Stomach smooth muscle (tissue), 2 donors: ENCODE measurements around the gene PRPF38A.
A peak's percentile ranks its signal among the peaks of the same experiment; 100 is the strongest.

Experiments used
- H3K27ac ChIP-seq: one replicate; pipeline ENCODE4 v1.7.0; 2013; ENCODE audit warnings: mild to moderate bottlenecking, low read length, inconsistent platforms
- H3K27me3 ChIP-seq, 2 donors: one replicate each; pipeline ENCODE4 v1.7.0; 2013; ENCODE audit warnings: low read length in 2 of 2; ENCODE audit not compliant: insufficient read depth in 2 of 2, control insufficient read depth in 1 of 2
- H3K36me3 ChIP-seq, 2 donors: one replicate each; pipeline ENCODE4 v1.7.0; 2013; ENCODE audit warnings: low read length in 2 of 2; ENCODE audit not compliant: control insufficient read depth in 2 of 2, insufficient read depth in 2 of 2
- H3K4me1 ChIP-seq: one replicate; pipeline ENCODE4 v1.7.0; 2013; ENCODE audit warnings: low read length; ENCODE audit not compliant: control insufficient read depth, insufficient read depth
- H3K4me3 ChIP-seq, 2 donors: one replicate each; pipeline ENCODE4 v1.7.0; 2013; ENCODE audit warnings: low read length in 2 of 2
- H3K9ac ChIP-seq, 2 donors: one replicate each; pipeline ENCODE4 v1.7.0; 2013; ENCODE audit warnings: low read length in 2 of 2, mild to moderate bottlenecking in 1 of 2
- H3K9me3 ChIP-seq, 2 donors: one replicate each; pipeline ENCODE4 v1.7.0; 2013; ENCODE audit warnings: low read length in 2 of 2; ENCODE audit not compliant: control insufficient read depth in 2 of 2
- donor health status: healthy.
- donor health status: Pancreatic carcinoma.

The PRPF38A gene

DNA sequence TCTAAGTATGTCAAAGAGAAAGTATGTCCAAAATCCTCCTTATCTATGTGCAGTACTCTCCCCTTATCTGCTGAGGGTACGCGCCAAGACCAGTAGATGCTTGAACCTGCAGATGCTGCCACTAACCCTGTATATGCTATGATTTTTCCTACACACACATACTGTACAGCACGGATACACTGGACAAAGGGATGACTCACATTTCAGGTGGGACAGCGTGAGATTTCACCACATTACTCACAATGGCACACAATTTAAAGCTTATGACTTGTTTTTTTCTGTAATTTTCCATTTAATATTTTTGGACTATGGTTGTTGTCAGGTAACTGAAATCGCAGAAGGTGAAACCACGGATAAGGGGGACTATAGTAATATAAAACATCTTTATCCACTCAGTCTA, 4.3 kb upstream of the PRPF38A start:
- no peak overlapping the region for H3K27ac ChIP-seq
- peaks cover 9% of the 10 kb centered on the region for H3K4me1 ChIP-seq

DNA sequence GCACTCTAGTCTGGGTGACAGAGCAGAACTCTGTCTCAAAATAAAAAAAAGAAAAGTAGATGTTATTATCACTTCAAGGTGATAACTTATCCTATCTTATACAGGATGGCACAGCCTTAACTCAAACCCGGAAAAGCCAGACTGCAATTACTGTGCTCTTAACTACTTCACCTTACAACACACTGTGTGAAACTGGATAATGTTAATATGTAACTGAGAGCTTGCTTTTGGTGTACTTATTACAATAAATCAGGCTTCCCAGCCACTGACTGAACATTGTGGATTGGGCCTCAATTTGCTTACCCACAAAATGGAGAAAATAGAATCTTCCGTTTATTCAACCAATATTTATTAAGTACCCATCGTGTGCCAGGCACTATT, 1.6 kb upstream of the PRPF38A start:
- Histone ChIP-seq H3K27me3 (no peaks in the 10 kb centered on the region), H3K36me3 (peaks cover 0 to 3% of the 10 kb centered on the region in 2 donors), H3K4me1 (peaks cover 9% of the 10 kb centered on the region), H3K27ac (no peak overlapping the region), H3K9ac (no peak overlapping the region), H3K4me3 (no peak overlapping the region), H3K9me3 (no peaks in the 10 kb centered on the region)

More for the DNA sequence above, 4.3 kb upstream of the PRPF38A start:
- no peaks in the 10 kb centered on the region for H3K27me3 ChIP-seq
- no peaks in the 10 kb centered on the region for H3K9me3 ChIP-seq
- H3K36me3 ChIP-seq: no peaks in the 10 kb centered on the region
- no peak overlapping the region for H3K9ac ChIP-seq
- H3K4me3 ChIP-seq: no peak overlapping the region

DNA sequence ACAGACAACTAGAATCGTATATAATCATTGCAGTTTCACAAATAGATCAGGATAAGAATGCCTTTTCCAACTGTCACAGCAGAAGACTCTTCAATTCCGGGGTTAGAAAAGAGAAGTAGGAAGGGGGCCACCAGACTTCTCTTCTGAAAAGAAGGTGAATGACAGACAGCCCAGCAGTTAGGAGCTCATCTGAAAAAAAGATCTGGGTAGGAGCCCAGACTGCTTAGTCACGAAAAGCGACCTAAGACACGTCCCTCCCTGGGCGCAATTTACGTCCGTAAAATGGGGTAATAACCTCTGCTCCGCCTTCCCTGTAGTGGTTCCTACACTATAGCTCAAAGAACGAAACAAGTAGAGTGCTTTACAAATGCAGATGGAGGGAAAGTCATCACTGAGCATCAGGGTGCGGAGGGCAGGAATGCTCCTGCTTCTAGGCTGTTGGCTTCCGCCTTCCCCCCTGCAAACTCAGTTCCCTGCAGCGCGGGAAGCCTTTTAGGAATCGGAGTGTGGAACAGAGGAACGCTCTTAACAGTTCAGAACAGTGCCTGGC, 761 bp upstream of the PRPF38A start:
- peaks cover 9% of the 10 kb centered on the region for H3K4me1 ChIP-seq
- H3K27me3 ChIP-seq: no peaks in the 10 kb centered on the region
- H3K27ac ChIP-seq: peak overlapping the region; percentile 38
- no peaks in the 10 kb centered on the region for H3K9me3 ChIP-seq
- peak overlapping the region; percentile 68 to 96 for H3K9ac ChIP-seq
- H3K4me3 ChIP-seq: peak overlapping the region; percentile 100
- H3K36me3 ChIP-seq: peaks cover 4 to 5% of the 10 kb centered on the region in 2 donors

DNA sequence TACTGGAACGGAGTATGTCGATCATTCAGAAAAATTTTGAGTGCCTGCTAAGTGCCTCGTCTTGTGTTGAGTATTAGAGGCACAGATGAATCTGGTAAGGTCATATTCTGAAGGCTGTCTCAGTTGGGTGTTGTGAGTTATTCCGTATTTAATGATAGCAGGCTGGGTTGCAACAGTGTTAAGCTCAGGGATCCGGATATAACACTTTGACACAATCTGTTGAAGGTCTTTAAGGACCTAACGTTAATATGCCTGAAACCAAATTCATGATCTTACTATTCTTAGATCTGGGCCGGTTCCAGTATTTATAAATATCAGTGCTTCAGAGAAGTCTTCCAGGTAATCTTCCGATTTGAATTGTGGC, 555 bp downstream of the PRPF38A start:
- no peaks in the 10 kb centered on the region for H3K9me3 ChIP-seq
- no peaks in the 10 kb centered on the region for H3K27me3 ChIP-seq
- H3K4me3 ChIP-seq: peak overlapping the region; percentile 100
- peaks cover 13 to 14% of the 10 kb centered on the region in 2 donors for H3K36me3 ChIP-seq
- H3K4me1 ChIP-seq: peaks cover 9% of the 10 kb centered on the region
- H3K27ac ChIP-seq: peak overlapping the region; percentile 90
- peak overlapping the region; percentile 96 to 99 for H3K9ac ChIP-seq

DNA sequence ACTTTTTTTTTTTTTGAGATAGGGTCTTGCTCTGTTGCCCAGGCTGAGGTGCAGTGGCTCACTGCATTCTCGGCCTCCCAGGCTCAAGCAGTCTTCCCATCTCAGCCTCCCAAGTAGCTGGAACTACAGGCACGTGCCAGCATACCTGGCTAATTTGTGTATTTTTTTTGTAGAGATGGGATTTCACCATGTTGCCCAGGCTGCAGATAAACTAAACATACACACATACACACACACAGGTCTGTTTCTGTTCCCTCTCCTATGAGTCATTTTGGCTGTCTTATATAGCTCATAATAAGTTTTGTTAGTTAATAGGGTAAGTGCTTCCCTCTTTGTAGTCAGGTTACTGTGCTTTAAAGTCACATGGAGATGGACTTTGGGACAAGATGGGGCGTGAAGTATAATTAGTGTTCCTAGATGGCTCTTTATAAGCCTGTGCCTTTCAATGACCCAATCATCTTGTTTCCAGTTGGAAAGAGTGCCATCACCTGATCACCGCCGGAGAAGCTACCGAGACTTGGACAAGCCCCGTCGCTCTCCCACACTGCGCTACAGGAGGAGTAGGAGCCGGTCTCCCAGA, 9.1 kb downstream of the PRPF38A start:
- Histone ChIP-seq H3K36me3 (peaks cover 60 to 65% of the 10 kb centered on the region in 2 donors), H3K27ac (no peak overlapping the region), H3K9me3 (no peaks in the 10 kb centered on the region), H3K4me1 (no peaks in the 10 kb centered on the region), H3K4me3 (no peak overlapping the region), H3K9ac (no peak overlapping the region), H3K27me3 (no peaks in the 10 kb centered on the region)

DNA sequence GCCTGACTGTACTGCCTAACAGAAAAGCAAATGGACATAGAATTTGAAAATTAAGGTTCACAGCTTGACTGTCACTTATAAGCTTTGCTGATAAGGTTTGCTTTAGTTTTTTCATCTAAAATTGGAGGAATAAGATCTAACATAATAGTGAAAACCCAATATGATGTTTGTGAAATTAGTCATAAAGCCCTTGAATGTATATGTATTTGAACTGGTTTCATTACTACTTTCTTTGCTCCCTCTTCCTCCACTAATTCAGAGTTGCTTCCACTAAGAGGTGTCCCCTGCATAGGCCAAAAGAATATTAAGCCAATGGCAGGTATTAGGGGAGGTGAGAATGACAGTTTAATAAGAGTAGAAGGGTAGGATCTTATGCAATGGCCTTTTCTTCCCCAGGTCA, 10.5 kb downstream of the PRPF38A start:
- no peak overlapping the region for H3K27ac ChIP-seq
- H3K4me1 ChIP-seq: no peaks in the 10 kb centered on the region
- peaks cover 53 to 54% of the 10 kb centered on the region in 2 donors for H3K36me3 ChIP-seq
- H3K27me3 ChIP-seq: no peaks in the 10 kb centered on the region
- no peaks in the 10 kb centered on the region for H3K9me3 ChIP-seq
- no peak overlapping the region for H3K4me3 ChIP-seq
- no peak overlapping the region for H3K9ac ChIP-seq

DNA sequence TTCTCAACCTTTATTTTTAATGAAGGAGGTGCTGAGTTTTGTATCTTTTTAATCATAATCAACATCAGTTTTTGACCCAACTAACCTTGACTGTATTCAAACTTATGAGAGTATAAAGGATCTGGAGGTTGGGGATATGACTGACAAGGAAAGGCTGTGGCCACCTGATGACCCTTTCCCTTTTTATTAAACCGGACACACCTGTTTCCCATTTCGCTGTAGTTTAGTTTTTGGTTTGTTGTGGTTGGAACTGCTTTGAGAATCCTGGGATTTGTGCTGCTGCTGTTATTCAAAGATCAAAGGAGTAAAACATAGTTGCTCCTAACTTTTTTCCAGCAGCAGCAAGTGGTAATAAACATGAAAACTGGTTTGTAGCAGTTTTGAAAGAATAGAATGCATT, 12.4 kb downstream of the PRPF38A start:
- H3K27ac ChIP-seq: no peak overlapping the region
- H3K36me3 ChIP-seq: peaks cover 43 to 50% of the 10 kb centered on the region in 2 donors
- no peaks in the 10 kb centered on the region for H3K4me1 ChIP-seq

DNA sequence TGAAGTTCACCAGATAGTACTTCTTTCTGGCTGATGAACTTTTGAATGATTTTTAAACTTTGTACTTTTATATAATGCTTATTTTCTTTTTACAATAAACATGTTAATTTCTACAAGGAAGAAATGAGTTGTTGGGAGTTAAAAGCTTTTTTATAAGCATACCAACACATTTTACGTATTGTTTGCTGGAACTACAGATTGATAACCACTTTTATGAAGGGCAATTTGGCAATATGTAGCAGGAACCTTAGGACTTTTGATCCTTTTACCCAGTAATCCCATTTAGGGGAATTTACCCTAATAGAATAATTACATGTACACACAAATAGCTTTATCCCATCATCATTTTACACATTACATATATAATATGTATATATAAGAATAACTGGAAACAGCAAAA, 16.3 kb downstream of the PRPF38A start:
- H3K4me3 ChIP-seq: no peak overlapping the region
- H3K27me3 ChIP-seq: no peaks in the 10 kb centered on the region
- no peaks in the 10 kb centered on the region for H3K9me3 ChIP-seq
- no peak overlapping the region for H3K27ac ChIP-seq
- peaks cover 9 to 26% of the 10 kb centered on the region in 2 donors for H3K36me3 ChIP-seq
- no peaks in the 10 kb centered on the region for H3K4me1 ChIP-seq
- no peak overlapping the region for H3K9ac ChIP-seq

More for the DNA sequence above, 12.4 kb downstream of the PRPF38A start:
- H3K9me3 ChIP-seq: no peaks in the 10 kb centered on the region
- no peak overlapping the region for H3K9ac ChIP-seq
- H3K4me3 ChIP-seq: no peak overlapping the region
- no peaks in the 10 kb centered on the region for H3K27me3 ChIP-seq

DNA sequence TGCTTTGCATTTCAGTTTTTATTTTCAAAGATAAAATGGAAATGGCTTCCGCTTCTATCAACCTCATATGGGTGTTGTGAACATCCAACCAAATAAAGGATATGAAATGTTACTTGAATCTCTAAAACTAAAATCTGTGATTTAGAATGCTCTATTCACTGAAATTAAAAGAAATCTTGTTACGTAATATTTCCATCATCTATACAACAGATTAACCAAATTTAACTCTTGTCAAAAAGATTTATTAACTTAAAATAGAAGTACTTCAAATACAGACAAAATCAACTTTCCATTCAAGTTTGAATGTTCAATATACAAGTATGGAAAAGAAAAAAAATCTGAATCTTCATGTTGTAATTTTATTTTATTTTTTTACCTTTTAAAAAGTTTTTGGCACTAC, 18.7 kb downstream of the PRPF38A start:
- Histone ChIP-seq H3K36me3 (peaks cover 0 to 20% of the 10 kb centered on the region in 2 donors), H3K27me3 (no peaks in the 10 kb centered on the region), H3K9ac (no peak overlapping the region), H3K9me3 (no peaks in the 10 kb centered on the region), H3K4me3 (no peak overlapping the region), H3K27ac (no peak overlapping the region), H3K4me1 (no peaks in the 10 kb centered on the region)

DNA sequence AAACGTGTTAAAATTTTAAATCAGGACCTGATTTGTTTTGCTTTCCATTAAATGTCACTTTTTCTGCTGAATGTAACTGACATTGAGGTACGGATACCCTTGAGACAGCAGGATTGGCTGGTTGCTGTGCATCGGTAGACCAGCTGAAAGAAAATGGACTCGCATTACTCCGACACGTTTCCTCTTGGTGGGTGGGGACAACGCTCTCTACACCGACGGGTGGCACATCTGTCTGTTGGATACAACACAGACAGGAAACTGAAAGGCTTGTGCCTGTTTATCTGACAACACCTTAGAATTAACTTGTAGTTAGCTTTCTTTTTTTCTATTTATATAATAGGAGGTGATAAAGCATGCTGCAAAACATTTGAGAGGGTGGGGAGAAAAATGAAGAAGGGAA, 19.4 kb downstream of the PRPF38A start:
- Histone ChIP-seq H3K4me3 (no peak overlapping the region), H3K27me3 (no peaks in the 10 kb centered on the region), H3K27ac (no peak overlapping the region), H3K9ac (no peak overlapping the region), H3K9me3 (no peaks in the 10 kb centered on the region), H3K36me3 (peaks cover 0 to 17% of the 10 kb centered on the region in 2 donors), H3K4me1 (no peaks in the 10 kb centered on the region)

DNA sequence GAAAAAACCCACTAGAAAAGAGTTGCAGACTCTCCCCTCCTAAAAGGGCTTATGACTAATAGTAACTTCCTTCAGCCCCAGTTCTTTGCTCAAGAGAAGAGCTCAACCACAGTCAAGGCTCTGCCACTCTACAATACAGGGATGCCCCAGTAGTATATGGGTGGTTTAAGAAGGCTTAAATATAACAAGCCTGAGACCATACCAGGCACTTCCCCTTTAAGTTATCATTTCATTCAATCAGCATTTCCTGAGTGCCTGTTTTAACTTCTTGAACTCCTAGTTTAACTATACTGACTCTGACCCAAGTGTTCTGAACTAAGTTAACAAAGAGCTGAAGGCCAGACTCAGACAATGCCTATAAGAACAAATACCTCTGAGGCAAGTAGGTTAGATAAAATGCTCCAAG, 19.8 kb downstream of the PRPF38A start:
- Histone ChIP-seq H3K9me3 (no peaks in the 10 kb centered on the region), H3K4me3 (no peak overlapping the region), H3K36me3 (peaks cover 0 to 16% of the 10 kb centered on the region in 2 donors), H3K27ac (no peak overlapping the region), H3K27me3 (no peaks in the 10 kb centered on the region), H3K4me1 (no peaks in the 10 kb centered on the region), H3K9ac (no peak overlapping the region)
